ENCODE data around the gene NBEAL2. TPM values are rescaled to one million over a fixed set of nuclear protein-coding genes. Genes with fewer than 3 reads are reported as not detected.

The NBEAL2 gene
- total RNA-seq, 1 experiment from 2014 or later: 60.5 TPM

DNA sequence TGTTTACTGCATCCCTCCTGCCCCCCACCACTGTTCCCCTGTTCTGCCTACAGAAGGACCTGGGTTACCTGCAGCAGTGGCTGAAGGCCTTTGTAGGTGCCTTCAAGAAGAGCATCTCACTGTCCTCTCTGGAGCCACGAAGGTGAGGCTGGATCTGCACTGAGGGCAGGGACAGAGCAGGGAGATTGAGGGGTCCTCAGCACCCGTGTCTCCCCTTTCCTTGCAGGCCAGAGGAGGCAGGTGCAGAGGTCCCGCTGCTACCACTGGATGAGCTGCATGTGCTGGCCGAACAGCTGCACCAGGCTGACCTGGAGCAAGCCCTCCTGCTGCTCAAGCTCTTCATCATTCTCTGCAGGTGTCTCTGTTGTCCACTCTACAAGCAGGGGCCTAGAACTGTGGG lies 9.2 kb downstream of the NBEAL2 start:
- H4K20me1 ChIP-seq (ENCODE audit: insufficient read depth, low read depth, low read length): peaks cover 18% of the 10 kb centered on the region; the same call in 1 of the 2 replicates
- H2AFZ ChIP-seq (ENCODE audit: low read length): no peak overlapping the region
- peaks cover 19% of the 10 kb centered on the region for H3K36me3 ChIP-seq (ENCODE audit: insufficient read depth, low read length)
- no peaks in the 10 kb centered on the region for H3K27me3 ChIP-seq (ENCODE audit: low read length)
- H3K9ac ChIP-seq (ENCODE audit: low read length): peak overlapping the region; percentile 15; the same call in 1 of the 2 replicates
- no peak for DNase-seq
- H3K79me2 ChIP-seq (ENCODE audit: low read length): peaks cover 44% of the 10 kb centered on the region
- H3K9me2 ChIP-seq (replicated peaks; ENCODE audit: insufficient read depth, low read length): no peaks in the 10 kb centered on the region
- peak overlapping the region; percentile 84 for H3K27ac ChIP-seq (ENCODE audit: low read length)
- peaks cover 74% of the 10 kb centered on the region for H3K4me1 ChIP-seq (ENCODE audit: low read length)
- no peak overlapping the region for H3K4me3 ChIP-seq (ENCODE audit: low read length)
- H3K4me2 ChIP-seq (ENCODE audit: low read depth, low read length, poor library complexity, severe bottlenecking): no peak overlapping the region
- no peaks in the 10 kb centered on the region for H3K9me3 ChIP-seq (ENCODE audit: low read length)

- no peaks in the 10 kb centered on the region for H3K9me2 ChIP-seq (replicated peaks; ENCODE audit: insufficient read depth, low read length)
- peak overlapping the region; percentile 68; the same call in 1 of the 2 replicates for H3K9ac ChIP-seq (ENCODE audit: low read length)
- peak overlapping the region; percentile 91 for H3K27ac ChIP-seq (ENCODE audit: low read length)
- H3K36me3 ChIP-seq (ENCODE audit: insufficient read depth, low read length): peaks cover 19% of the 10 kb centered on the region
- peak overlapping the region; percentile 62 for H3K4me2 ChIP-seq (ENCODE audit: low read depth, low read length, poor library complexity, severe bottlenecking)
- H3K27me3 ChIP-seq (ENCODE audit: low read length): no peaks in the 10 kb centered on the region
- DNase-seq: no peak
- H3K9me3 ChIP-seq (ENCODE audit: low read length): no peaks in the 10 kb centered on the region
- peaks cover 70% of the 10 kb centered on the region for H3K4me1 ChIP-seq (ENCODE audit: low read length)
- peaks cover 18% of the 10 kb centered on the region; the same call in 1 of the 2 replicates for H4K20me1 ChIP-seq (ENCODE audit: insufficient read depth, low read depth, low read length)
- H3K4me3 ChIP-seq (ENCODE audit: low read length): no peak overlapping the region
- H2AFZ ChIP-seq (ENCODE audit: low read length): no peak overlapping the region
- H3K79me2 ChIP-seq (ENCODE audit: low read length): peaks cover 40% of the 10 kb centered on the region
Measured at GRCh38 chr3:46989146-46989810, 9.8 kb downstream of the NBEAL2 start.

GRCh38 chr3:46990573-46991374 lies 11.3 kb downstream of the NBEAL2 start:
- Histone ChIP-seq H4K20me1 (ENCODE audit: insufficient read depth, low read depth, low read length) (peaks cover 18% of the 10 kb centered on the region; the same call in 1 of the 2 replicates), H3K79me2 (ENCODE audit: low read length) (peaks cover 25% of the 10 kb centered on the region), H3K9ac (ENCODE audit: low read length) (peak overlapping the region; percentile 68), H3K27me3 (ENCODE audit: low read length) (no peaks in the 10 kb centered on the region), H3K27ac (ENCODE audit: low read length) (peak overlapping the region; percentile 91), H3K4me3 (ENCODE audit: low read length) (peak overlapping the region; percentile 35; the same call in 1 of the 2 replicates), H3K36me3 (ENCODE audit: insufficient read depth, low read length) (peaks cover 19% of the 10 kb centered on the region), H3K4me1 (ENCODE audit: low read length) (peaks cover 55% of the 10 kb centered on the region), H3K9me2 (replicated peaks; ENCODE audit: insufficient read depth, low read length) (no peaks in the 10 kb centered on the region), H2AFZ (ENCODE audit: low read length) (no peak overlapping the region), H3K9me3 (ENCODE audit: low read length) (no peaks in the 10 kb centered on the region), H3K4me2 (ENCODE audit: low read depth, low read length, poor library complexity, severe bottlenecking) (peak overlapping the region; percentile 62)
- peak; percentile 82 for DNase-seq

DNA sequence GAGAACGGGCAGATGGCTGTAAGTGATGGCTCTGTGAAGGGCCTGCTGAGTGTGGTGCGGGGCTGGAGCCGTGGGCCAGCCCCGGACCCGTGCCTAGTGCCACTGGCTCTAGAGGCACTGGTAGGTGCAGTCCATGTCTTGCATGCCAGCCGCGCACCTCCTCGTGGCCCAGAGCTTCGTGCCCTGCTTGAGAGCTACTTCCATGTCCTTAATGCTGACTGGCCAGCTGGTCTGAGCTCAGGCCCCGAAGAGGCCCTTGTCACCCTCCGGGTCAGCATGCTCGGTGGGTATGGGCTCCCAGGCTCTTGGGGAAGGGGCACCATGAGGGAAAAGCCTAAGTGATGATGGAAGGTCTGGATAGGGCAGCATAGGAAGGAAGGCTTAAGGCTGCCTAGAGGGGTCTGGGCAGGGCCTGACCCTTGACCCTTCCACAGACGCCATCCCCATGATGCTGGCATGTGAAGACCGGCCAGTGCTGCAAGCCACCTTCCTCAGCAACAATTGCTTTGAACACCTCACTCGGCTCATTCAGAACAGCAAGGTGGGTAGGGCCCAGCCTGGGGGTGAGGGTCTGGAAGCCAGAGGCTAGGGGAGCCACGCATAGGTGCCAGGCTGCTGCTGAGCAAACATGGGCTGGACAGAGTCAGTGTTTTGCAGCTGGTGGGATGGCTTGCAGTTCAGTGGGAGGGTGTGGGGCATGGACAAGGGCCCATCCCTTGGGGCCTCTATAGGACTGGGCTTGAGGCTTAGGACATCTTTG lies 12.1 kb downstream of the NBEAL2 start:
- peaks cover 52% of the 10 kb centered on the region for H3K4me1 ChIP-seq (ENCODE audit: low read length)
- H3K4me3 ChIP-seq (ENCODE audit: low read length): no peak overlapping the region
- H3K79me2 ChIP-seq (ENCODE audit: low read length): peaks cover 16% of the 10 kb centered on the region
- peak overlapping the region; percentile 91 for H3K27ac ChIP-seq (ENCODE audit: low read length)
- peaks cover 11% of the 10 kb centered on the region; the same call in 1 of the 2 replicates for H4K20me1 ChIP-seq (ENCODE audit: insufficient read depth, low read depth, low read length)
- no peak for DNase-seq
- no peaks in the 10 kb centered on the region for H3K9me3 ChIP-seq (ENCODE audit: low read length)
- H3K9ac ChIP-seq (ENCODE audit: low read length): no peak overlapping the region
- H3K27me3 ChIP-seq (ENCODE audit: low read length): no peaks in the 10 kb centered on the region
- H2AFZ ChIP-seq (ENCODE audit: low read length): no peak overlapping the region
- no peaks in the 10 kb centered on the region for H3K9me2 ChIP-seq (replicated peaks; ENCODE audit: insufficient read depth, low read length)
- H3K4me2 ChIP-seq (ENCODE audit: low read depth, low read length, poor library complexity, severe bottlenecking): no peak overlapping the region
- peaks cover 19% of the 10 kb centered on the region for H3K36me3 ChIP-seq (ENCODE audit: insufficient read depth, low read length)

DNA sequence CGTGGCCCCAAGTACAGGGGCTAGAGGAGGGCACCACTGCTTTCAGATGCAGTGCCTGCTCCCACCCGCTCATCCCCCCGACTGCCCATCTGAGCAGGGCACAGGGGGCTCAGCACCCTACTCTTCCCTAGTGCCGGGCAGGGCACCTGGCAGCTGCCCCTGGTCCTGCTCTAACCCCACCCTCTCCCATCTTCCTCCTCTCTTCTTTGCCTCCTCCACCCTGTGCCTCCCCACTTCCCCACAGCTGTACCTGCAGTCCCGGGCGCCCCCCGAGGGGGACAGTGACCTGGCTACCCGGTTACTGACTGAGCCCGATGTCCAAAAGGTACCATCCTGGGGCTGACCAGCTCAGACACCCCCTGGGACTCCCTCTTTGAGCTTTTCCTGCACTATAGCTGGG lies 12.8 kb downstream of the NBEAL2 start:
- H3K4me2 ChIP-seq (ENCODE audit: low read depth, low read length, poor library complexity, severe bottlenecking): no peak overlapping the region
- no peak overlapping the region for H3K9ac ChIP-seq (ENCODE audit: low read length)
- H3K4me3 ChIP-seq (ENCODE audit: low read length): no peak overlapping the region
- H3K27ac ChIP-seq (ENCODE audit: low read length): 0 out of 2 replicates have a peak overlapping the region, but pooled peaks have one; percentile 5
- H3K27me3 ChIP-seq (ENCODE audit: low read length): no peaks in the 10 kb centered on the region
- DNase-seq: no peak
- H3K9me2 ChIP-seq (replicated peaks; ENCODE audit: insufficient read depth, low read length): no peaks in the 10 kb centered on the region
- peaks cover 19% of the 10 kb centered on the region for H3K36me3 ChIP-seq (ENCODE audit: insufficient read depth, low read length)
- H3K4me1 ChIP-seq (ENCODE audit: low read length): peaks cover 50% of the 10 kb centered on the region
- H3K79me2 ChIP-seq (ENCODE audit: low read length): peaks cover 10% of the 10 kb centered on the region
- 0 out of 2 replicates have a peak, but pooled peaks cover 7% of the 10 kb centered on the region for H4K20me1 ChIP-seq (ENCODE audit: insufficient read depth, low read depth, low read length)
- H2AFZ ChIP-seq (ENCODE audit: low read length): no peak overlapping the region
- no peaks in the 10 kb centered on the region for H3K9me3 ChIP-seq (ENCODE audit: low read length)

DNA sequence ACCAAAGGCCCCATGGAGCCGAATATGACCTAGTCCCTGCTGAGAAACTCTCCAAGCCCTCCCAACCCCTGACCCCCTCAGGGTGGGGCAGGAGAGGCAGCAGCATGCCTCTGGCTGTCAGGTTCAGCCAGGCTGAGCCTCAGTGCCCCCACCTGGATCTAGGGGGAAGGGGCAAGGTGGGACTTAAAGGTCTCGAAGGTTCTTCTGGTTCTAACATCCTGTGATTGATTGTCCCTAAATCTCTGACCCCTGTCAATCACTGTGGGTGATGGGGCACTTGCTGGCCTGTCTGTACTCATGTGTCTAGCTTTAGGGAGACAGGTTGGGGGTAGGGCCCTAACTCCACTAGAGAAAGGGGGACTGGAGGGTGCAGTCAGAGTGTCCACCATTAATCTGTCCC lies 13.8 kb downstream of the NBEAL2 start:
- H3K9ac ChIP-seq (ENCODE audit: low read length): no peak overlapping the region
- no peak overlapping the region for H2AFZ ChIP-seq (ENCODE audit: low read length)
- no peak overlapping the region for H3K4me3 ChIP-seq (ENCODE audit: low read length)
- H3K36me3 ChIP-seq (ENCODE audit: insufficient read depth, low read length): peaks cover 19% of the 10 kb centered on the region
- no peaks in the 10 kb centered on the region for H3K9me3 ChIP-seq (ENCODE audit: low read length)
- no peak overlapping the region for H3K4me2 ChIP-seq (ENCODE audit: low read depth, low read length, poor library complexity, severe bottlenecking)
- H3K4me1 ChIP-seq (ENCODE audit: low read length): peaks cover 42% of the 10 kb centered on the region
- no peak for DNase-seq
- no peaks in the 10 kb centered on the region for H3K27me3 ChIP-seq (ENCODE audit: low read length)
- 0 out of 2 replicates have a peak, but pooled peaks cover 4% of the 10 kb centered on the region for H4K20me1 ChIP-seq (ENCODE audit: insufficient read depth, low read depth, low read length)
- H3K27ac ChIP-seq (ENCODE audit: low read length): 0 out of 2 replicates have a peak overlapping the region, but pooled peaks have one; percentile 5
- H3K9me2 ChIP-seq (replicated peaks; ENCODE audit: insufficient read depth, low read length): no peaks in the 10 kb centered on the region
- peaks cover 6% of the 10 kb centered on the region; the same call in 1 of the 2 replicates for H3K79me2 ChIP-seq (ENCODE audit: low read length)

DNA sequence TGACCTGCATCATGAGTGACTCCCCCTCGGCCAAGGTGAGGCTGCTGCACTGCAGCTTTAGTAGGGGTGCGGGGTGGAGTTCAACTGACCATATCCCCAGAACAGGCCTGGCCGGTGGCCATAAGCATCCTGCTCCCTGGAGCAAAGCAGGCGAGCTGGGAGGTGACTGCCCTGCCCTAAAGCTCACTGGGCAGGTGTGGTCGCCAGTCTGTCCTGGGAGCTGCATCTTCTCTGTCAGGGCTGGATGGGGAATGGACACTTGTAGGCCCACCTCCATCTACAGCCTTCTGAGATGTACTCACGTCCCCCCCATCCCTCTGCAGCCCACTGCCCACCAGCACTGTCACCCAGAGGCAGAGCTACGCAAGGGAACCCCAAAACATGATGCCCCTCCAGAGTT lies 14.5 kb downstream of the NBEAL2 start:
- Histone ChIP-seq H3K4me3 (ENCODE audit: low read length) (no peak overlapping the region), H3K9me2 (replicated peaks; ENCODE audit: insufficient read depth, low read length) (no peaks in the 10 kb centered on the region), H3K4me1 (ENCODE audit: low read length) (peaks cover 36% of the 10 kb centered on the region), H2AFZ (ENCODE audit: low read length) (no peak overlapping the region), H3K79me2 (ENCODE audit: low read length) (0 out of 2 replicates have a peak, but pooled peaks cover 6% of the 10 kb centered on the region), H4K20me1 (ENCODE audit: insufficient read depth, low read depth, low read length) (0 out of 2 replicates have a peak, but pooled peaks cover 4% of the 10 kb centered on the region), H3K27ac (ENCODE audit: low read length) (no peak overlapping the region), H3K27me3 (ENCODE audit: low read length) (no peaks in the 10 kb centered on the region), H3K36me3 (ENCODE audit: insufficient read depth, low read length) (peaks cover 17% of the 10 kb centered on the region), H3K4me2 (ENCODE audit: low read depth, low read length, poor library complexity, severe bottlenecking) (no peak overlapping the region), H3K9me3 (ENCODE audit: low read length) (no peaks in the 10 kb centered on the region), H3K9ac (ENCODE audit: low read length) (no peak overlapping the region)
- no peak for DNase-seq
